ENCODE measurements around the gene HEXIM2. TPM values are rescaled to one million over a fixed set of nuclear protein-coding genes. Genes with fewer than 3 reads are reported as not detected.
A peak's percentile ranks its signal among the peaks of the same experiment; 100 is the strongest.
"Not testable (repeated sequence)": the region's sequence is repeated elsewhere in the genome, so short reads cannot be mapped to it uniquely, and the experiment has no call there.

HEXIM2 gene
- 16.6 and 18.8 TPM in 2 replicates for total RNA-seq (2014; rRNA removed; shearing (Covaris generic))

GRCh38 chr17:45161288-45162024 lies at the start of gene HEXIM2:
HEXIM2 (plus strand) TSS chr17:45161875; CDS start chr17:45162794, 919 bp downstream.
- DNase-seq (ENCODE audit: low spot score): peak; percentile 100

GRCh38 chr17:45112559-45113423 lies 48.9 kb upstream of the HEXIM2 start:
- no peak for DNase-seq (ENCODE audit: low spot score)
- in situ Hi-C loops (cut with HindIII; ENCODE audit: low sequenced_read_pairs): no loop called here

More at GRCh38 chr17:45161288-45162024, at the start of gene HEXIM2:
- in situ Hi-C loops (cut with HindIII; ENCODE audit: low sequenced_read_pairs): no loop called here

GRCh38 chr17:45113424-45113754 lies 48.3 kb upstream of the HEXIM2 start:
- in situ Hi-C loops (cut with HindIII; ENCODE audit: low sequenced_read_pairs): no loop called here
- no peak for DNase-seq (ENCODE audit: low spot score)

- in situ Hi-C loops (cut with HindIII; ENCODE audit: low sequenced_read_pairs): no loop called here
Observed at GRCh38 chr17:45114117-45114932, 47.4 kb upstream of the HEXIM2 start.

GRCh38 chr17:45115015-45115625 lies 46.6 kb upstream of the HEXIM2 start:
- in situ Hi-C loops (cut with HindIII; ENCODE audit: low sequenced_read_pairs): no loop called here
- no peak for DNase-seq (ENCODE audit: low spot score)

More at GRCh38 chr17:45114117-45114932, 47.4 kb upstream of the HEXIM2 start:
- no peak for DNase-seq (ENCODE audit: low spot score)

GRCh38 chr17:45115871-45116270 lies 45.8 kb upstream of the HEXIM2 start:
- in situ Hi-C loops (cut with HindIII; ENCODE audit: low sequenced_read_pairs): no loop called here
- DNase-seq (ENCODE audit: low spot score): no peak

- in situ Hi-C loops (cut with HindIII; ENCODE audit: low sequenced_read_pairs): no loop called here
- DNase-seq (ENCODE audit: low spot score): no peak
Observed at GRCh38 chr17:45116434-45117016, 45.1 kb upstream of the HEXIM2 start.

GRCh38 chr17:45117334-45117733 lies 44.3 kb upstream of the HEXIM2 start:
- in situ Hi-C loops (cut with HindIII; ENCODE audit: low sequenced_read_pairs): no loop called here
- no peak for DNase-seq (ENCODE audit: low spot score)

- in situ Hi-C loops (cut with HindIII; ENCODE audit: low sequenced_read_pairs): no loop called here
- no peak for DNase-seq (ENCODE audit: low spot score)
Observed at GRCh38 chr17:45117848-45118646, 43.6 kb upstream of the HEXIM2 start.

- no peak for DNase-seq (ENCODE audit: low spot score)
- in situ Hi-C loops (cut with HindIII; ENCODE audit: low sequenced_read_pairs): no loop called here
Observed at GRCh38 chr17:45118691-45119090, 43.0 kb upstream of the HEXIM2 start.

GRCh38 chr17:45119964-45120363 lies 41.7 kb upstream of the HEXIM2 start:
- no peak for DNase-seq (ENCODE audit: low spot score)
- in situ Hi-C loops (cut with HindIII; ENCODE audit: low sequenced_read_pairs): no loop called here

GRCh38 chr17:45120558-45120957 lies 41.1 kb upstream of the HEXIM2 start:
- in situ Hi-C loops (cut with HindIII; ENCODE audit: low sequenced_read_pairs): no loop called here

GRCh38 chr17:45121055-45121454 lies 40.6 kb upstream of the HEXIM2 start:
- DNase-seq (ENCODE audit: low spot score): no peak
- in situ Hi-C loops (cut with HindIII; ENCODE audit: low sequenced_read_pairs): no loop called here

More at GRCh38 chr17:45120558-45120957, 41.1 kb upstream of the HEXIM2 start:
- no peak for DNase-seq (ENCODE audit: low spot score)

GRCh38 chr17:45123076-45123770 lies 38.5 kb upstream of the HEXIM2 start:
- in situ Hi-C loops (cut with HindIII; ENCODE audit: low sequenced_read_pairs): no loop called here
- no peak for DNase-seq (ENCODE audit: low spot score)

- no peak for DNase-seq (ENCODE audit: low spot score)
- in situ Hi-C loops (cut with HindIII; ENCODE audit: low sequenced_read_pairs): no loop called here
Observed at GRCh38 chr17:45123930-45124796, 37.5 kb upstream of the HEXIM2 start.

GRCh38 chr17:45124797-45125122 lies 36.9 kb upstream of the HEXIM2 start:
- in situ Hi-C loops (cut with HindIII; ENCODE audit: low sequenced_read_pairs); DNase-seq (ENCODE audit: low spot score): not testable (repeated sequence)

- DNase-seq (ENCODE audit: low spot score): no peak
- in situ Hi-C loops (cut with HindIII; ENCODE audit: low sequenced_read_pairs): no loop called here
Observed at GRCh38 chr17:45125509-45125908, 36.2 kb upstream of the HEXIM2 start.

Measured in G401 (cell line).